HG02973 (cell line): ENCODE results near the gene RBMS2.

Experiments
- ATAC-seq: cut with Tn5 transposase; IDR thresholded peaks from one replicate; pipeline ENCODE4 v1.9.1; 2021; ENCODE audit warnings: moderate library complexity; ENCODE audit not compliant: unreplicated experiment

Gene RBMS2

DNA sequence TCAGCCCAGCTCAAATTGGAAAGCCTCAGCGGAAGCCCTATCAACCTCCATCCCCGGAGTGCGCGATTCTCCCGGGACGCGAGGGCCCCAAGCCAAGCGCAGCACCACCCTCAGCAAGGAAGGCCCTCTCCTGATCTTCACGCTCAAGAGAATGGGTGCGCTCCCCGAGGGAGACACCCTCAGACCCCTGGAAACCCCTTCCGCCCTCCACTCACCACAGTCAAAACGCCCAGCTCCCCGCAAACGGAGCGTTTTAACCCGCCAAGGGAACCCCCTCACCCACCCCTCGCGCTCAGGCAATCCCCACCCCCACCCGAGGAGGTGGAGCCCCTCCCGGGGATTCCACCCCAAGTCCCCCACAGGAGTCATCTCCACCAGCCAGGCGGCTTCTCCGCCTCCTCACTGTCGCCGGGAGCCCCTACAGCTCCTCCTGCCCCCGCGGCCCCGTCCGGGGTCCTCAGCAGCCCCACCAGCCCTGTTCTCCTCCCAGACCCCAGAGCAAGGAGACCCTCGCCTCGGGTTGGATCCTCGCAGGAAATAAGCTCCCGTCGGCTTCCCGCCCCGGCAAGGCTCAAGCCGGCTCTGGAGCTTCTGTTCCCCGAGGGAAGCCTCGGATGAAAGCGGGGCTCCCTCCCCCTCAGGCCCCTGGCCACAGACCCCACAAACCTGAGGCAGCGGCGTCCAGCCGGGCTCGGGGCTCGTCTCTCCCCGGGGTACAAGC is 108.0 kb downstream of the RBMS2 start:
- ATAC-seq: peak; percentile 0

DNA sequence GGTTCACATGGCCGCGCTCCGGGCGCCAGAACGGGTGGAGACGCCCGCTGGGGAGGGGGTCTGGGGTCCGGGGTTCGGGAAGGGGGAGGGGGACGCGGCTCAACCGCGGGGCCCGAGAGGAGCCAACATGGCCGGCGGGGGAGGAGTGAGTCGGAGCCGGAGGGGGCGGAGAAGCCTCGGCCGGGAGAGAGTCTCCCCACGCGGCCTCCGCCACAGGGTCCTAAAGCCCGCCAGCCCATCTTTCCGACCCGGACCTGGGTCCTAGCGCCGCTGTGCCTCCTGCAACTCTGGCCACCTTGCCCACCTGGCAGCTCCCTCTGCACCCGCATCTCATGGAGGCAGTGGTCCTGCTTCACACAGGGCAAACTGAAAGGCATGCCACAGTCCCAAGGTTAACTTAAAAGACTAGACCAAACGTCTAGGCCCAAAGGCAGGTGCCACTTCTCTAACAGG is 108.6 kb downstream of the RBMS2 start, which contains the start of gene BAZ2A:
Gene BAZ2A (minus strand): TSS at position 147 of the 453 bp plus-strand sequence. CDS start 12,796 bp downstream, outside the sequence.
- peak; percentile 54 for ATAC-seq

- no peak for ATAC-seq
Measured at GRCh38 chr12:56631790-56632700, 110.4 kb downstream of the RBMS2 start.

- ATAC-seq: no peak
Measured at GRCh38 chr12:56632701-56633467, 111.3 kb downstream of the RBMS2 start.

GRCh38 chr12:56633468-56634241 is 112.0 kb downstream of the RBMS2 start:
- no peak for ATAC-seq

DNA sequence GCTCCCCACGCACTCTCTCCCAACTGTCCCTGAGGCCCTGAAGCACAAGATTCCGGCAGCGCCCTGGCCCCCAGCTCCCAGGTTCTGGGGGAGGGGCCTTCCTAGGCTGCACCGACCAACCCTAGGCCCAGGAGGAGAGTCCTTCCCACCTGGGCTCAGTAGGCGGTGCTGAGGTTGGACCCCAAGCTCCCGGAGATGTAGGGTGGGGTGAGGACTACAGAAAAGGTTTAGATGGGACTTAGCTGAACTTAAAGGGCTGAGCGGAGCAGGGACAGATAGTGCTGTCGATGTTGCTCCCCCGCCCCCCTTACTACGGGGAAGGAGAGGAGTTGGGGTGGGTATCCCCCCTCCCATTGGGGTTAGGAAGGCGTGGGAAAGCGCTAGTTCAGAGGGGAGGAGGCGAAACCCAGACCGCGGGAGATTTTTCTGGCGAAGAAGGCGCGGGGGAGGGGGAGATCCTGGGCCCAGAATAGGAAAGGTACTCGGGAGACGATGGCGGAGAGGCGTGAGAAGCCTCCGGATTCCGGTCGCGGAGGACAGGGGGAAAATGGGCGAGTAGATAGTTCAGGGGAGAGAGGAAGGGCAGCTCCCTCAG is 112.7 kb downstream of the RBMS2 start:
- no peak for ATAC-seq

DNA sequence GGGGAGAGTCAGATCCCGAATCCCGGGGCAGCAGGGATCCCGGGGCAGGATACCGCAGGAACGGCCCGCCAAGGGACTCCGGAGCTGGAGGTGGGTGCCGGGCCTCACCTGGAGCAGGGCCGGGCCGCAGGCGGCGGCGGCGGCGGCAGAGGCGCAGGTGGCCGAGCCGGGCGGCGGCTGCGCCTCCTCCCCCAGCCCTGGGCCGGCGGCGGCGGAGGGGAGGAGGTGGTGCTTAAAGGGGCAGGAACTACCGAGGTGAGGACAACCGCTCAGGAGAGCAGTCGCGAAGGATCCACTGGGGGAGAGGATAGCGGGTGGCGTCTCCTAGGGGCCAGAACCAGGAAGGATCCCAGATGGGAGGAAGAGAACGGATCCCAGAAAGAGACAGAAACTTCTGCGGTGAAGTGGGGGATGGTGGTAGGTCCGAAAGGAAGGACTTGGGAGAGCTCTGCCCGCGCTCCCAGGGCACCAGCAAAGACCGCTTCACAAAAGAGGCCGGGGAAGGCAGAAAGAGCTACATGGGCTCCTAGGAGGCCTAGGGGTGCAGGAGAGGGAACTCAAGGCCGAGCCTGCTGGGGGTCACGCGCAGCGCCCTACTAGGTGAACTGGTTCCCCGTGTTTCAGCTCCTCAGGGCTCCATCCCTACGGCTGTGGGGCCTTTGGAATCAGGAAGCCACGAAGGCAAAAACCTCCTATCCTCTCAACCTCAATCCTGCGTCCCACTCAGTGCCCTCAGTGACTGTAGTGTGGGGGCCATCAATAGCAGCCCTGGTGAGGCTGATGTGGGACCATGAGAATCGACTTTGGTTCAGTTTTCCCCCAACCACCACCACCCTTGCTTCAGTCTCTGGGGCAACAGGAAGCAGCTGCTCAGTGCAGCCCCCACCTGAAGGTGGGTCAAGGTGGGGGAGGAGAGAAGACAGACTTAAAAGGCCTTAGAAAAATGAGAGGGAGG is 113.5 kb downstream of the RBMS2 start:
- ATAC-seq: peak; percentile 27

- peak; percentile 37 for ATAC-seq
Measured at GRCh38 chr12:56635806-56636674, 114.4 kb downstream of the RBMS2 start.

DNA sequence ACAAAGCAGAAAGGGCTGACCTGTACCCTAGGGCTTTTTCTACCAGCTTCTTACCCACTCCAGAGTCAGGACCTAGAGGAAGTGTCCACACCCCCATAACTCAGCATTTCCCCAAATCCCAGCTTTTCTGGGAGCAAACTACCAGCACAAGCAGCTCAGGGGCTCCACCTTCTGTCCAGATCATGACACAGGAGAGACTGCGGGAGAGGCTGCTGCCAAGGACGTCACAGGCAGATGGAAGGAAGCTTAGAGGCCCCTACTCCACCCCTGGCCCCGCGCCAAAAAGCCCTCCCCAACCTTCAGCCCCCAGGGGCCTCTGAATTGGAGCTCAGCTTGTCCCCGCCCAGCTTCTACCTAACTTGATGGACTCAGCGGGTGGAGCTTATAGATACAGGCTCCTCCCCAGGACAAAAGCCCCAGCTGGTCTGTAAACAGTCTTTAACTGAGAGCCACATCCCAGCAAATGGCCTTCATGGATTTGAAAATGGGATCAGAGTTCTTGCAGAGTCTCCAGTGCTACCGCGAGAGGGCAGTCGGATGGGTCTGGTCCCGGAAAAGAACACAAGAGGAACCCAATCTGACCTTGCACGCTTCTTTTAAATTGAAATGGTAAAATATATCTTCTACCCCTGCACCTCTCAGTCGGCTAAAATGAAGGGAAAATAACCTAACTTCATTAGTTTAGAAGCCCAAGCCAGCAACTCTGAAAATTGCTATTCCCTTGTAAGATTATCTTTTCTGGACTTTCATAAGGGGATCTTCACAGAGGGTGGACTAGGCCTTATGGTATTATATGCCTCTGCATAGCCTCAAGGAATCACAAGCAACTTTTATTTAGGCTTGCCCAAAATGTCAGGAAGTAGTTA is 115.3 kb downstream of the RBMS2 start:
- ATAC-seq: peak; percentile 46

DNA sequence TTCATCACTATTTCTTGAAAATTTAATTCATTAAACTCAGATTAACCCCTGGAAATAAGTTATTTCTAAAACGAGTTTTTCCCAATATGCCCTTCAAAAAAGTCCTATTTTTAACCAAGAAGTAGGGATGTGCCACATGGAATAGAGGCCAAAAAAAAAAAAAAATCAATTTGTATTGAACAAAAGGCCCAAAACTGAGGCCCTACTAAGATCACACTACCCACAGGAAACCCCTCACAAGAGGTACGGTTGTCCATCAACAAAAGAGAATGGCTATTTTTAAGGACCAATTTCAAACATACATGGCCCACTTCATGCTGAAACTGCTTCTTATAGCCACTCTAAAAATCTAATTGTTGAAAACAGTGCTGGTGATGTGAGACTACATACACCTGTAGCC is 116.0 kb downstream of the RBMS2 start:
- ATAC-seq: no peak

- ATAC-seq: no peak
Measured at GRCh38 chr12:56641219-56641618, 119.6 kb downstream of the RBMS2 start.

DNA sequence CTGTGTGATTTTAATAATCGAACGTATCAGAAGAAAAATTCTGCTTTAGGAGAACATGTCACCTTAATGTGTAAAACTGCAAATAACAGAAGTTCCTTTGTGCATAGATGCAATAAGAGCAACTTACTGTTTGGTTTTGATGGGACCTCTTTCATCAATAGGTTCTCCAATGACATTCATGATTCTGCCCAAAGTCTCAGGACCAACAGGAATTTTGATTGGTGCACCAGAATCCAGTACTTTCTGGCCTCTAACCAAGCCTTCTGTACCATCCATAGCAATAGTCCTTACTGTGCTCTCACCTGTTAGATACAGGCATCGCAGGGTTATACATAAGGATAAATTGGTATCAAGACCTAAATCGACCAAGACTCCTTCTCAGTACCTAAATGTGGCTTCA is 123.0 kb downstream of the RBMS2 start:
- ATAC-seq: no peak

GRCh38 chr12:56645201-56645716 is 123.6 kb downstream of the RBMS2 start:
- ATAC-seq: no peak
